Measurements from ENCODE around the gene NPBWR2. TPM values are rescaled to one million over a fixed set of nuclear protein-coding genes. Genes with fewer than 3 reads are reported as not detected.

NPBWR2 gene, protein sequence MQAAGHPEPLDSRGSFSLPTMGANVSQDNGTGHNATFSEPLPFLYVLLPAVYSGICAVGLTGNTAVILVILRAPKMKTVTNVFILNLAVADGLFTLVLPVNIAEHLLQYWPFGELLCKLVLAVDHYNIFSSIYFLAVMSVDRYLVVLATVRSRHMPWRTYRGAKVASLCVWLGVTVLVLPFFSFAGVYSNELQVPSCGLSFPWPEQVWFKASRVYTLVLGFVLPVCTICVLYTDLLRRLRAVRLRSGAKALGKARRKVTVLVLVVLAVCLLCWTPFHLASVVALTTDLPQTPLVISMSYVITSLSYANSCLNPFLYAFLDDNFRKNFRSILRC
- polyA plus RNA-seq (not detected in 3 replicates), polyA minus RNA-seq (not detected in 3 replicates)
- not detected for polyA plus RNA-seq (2011; ENCODE audit: low read depth)
- not detected in 2 replicates for polyA plus RNA-seq (2011; cell fraction: cytosol; rRNA removed)
- polyA plus RNA-seq (2011; cell fraction: nucleus; rRNA removed) = not detected in 2 replicates
- polyA plus RNA-seq (2012; ENCODE audit: low replicate concordance) = not detected in 2 replicates
- polyA minus RNA-seq (2011; cell fraction: cytosol; rRNA and poly(A)+ RNA removed) = not detected
- not detected in 2 replicates for polyA minus RNA-seq (2011; cell fraction: nucleus; rRNA and poly(A)+ RNA removed)

DNA sequence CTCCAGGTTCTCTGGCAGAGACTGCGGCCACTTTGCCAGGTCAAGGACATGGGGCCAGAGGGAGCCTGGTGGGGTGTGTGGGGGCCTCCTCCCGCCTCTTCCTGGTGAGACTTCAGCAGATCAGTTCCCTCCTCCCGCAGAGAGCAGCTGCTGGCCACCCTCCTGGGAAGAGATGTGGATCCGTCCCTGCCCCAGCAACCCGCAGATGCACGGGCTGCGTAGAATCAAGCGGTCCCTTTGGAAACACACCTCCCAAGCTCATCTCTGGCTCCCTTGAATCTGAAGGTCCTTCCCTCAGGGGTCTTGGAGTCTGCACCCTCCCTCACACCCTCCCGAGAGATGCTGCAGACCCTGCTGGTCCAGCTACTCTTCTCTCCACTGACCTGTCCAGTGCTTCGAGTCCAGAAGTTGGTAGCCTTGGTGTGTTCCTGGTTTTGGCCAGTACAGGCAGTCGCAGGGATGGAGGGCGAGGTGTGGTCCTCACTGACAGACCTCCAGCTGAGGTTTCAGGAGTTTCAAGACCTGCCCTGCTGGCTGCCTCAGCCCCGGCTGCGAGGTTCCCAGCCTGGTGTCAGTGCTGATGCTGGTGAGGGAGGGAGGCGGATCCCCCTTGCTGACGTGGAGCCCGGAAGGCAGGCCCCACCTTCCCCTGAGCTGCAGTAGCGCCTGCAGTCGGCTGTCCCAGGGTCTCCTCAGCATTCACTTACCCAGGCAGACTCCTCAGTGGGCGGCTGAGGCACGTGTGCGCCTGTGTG is at the start of gene NPBWR2:
NPBWR2 (minus strand) TSS at position 585 of the 755 bp plus-strand sequence. CDS start 734 bp downstream, outside the sequence.
- H2AFZ ChIP-seq (ENCODE audit: control insufficient read depth, low read length) = no peak within 1 kb of the TSS
- H3K79me2 ChIP-seq (ENCODE audit: control insufficient read depth, insufficient read depth, low read length) = no peaks in the 10 kb centered on the region
- DNase-seq (ENCODE audit: low read depth, low spot score) (no peak), FAIRE-seq (no peak)
- no peak within 1 kb of the TSS for H3K4me3 ChIP-seq (ENCODE audit: control insufficient read depth in 2 of 3, extremely low read depth in 1 of 3, insufficient read depth in 2 of 3, low read depth in 1 of 3, low read length in 3 of 3)
- dilution Hi-C loops (cut with MboI; ENCODE audit: extremely low pct_ligation_motif_present, low sequenced_read_pairs) = no loop called here
- H3K9me3 ChIP-seq (ENCODE audit: control insufficient read depth, low read depth, low read length) = no peaks in the 10 kb centered on the region
- no peaks in the 10 kb centered on the region for H3K36me3 ChIP-seq (ENCODE audit: control insufficient read depth in 2 of 2, extremely low read depth in 1 of 2, insufficient read depth in 2 of 2, low read length in 2 of 2)
- peaks cover 18% of the 10 kb centered on the region for H3K27me3 ChIP-seq (ENCODE audit: control insufficient read depth, extremely low read depth, insufficient read depth, low read length)
- TF ChIP-seq, protein P1, sequence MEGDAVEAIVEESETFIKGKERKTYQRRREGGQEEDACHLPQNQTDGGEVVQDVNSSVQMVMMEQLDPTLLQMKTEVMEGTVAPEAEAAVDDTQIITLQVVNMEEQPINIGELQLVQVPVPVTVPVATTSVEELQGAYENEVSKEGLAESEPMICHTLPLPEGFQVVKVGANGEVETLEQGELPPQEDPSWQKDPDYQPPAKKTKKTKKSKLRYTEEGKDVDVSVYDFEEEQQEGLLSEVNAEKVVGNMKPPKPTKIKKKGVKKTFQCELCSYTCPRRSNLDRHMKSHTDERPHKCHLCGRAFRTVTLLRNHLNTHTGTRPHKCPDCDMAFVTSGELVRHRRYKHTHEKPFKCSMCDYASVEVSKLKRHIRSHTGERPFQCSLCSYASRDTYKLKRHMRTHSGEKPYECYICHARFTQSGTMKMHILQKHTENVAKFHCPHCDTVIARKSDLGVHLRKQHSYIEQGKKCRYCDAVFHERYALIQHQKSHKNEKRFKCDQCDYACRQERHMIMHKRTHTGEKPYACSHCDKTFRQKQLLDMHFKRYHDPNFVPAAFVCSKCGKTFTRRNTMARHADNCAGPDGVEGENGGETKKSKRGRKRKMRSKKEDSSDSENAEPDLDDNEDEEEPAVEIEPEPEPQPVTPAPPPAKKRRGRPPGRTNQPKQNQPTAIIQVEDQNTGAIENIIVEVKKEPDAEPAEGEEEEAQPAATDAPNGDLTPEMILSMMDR (optimal IDR thresholded peaks at IDR 0.05 in 1 of 3, IDR thresholded peaks at IDR 0.05 in 1 of 3, conservative IDR thresholded peaks at IDR 0.05 in 1 of 3; ENCODE audit: extremely low read depth in 1 of 3, insufficient read depth in 2 of 3, low read length in 3 of 3) = no peak
- no peak for TF ChIP-seq EZH2 (IDR thresholded peaks at IDR 0.05; ENCODE audit: low read length)
- H3K27ac ChIP-seq (ENCODE audit: control insufficient read depth, insufficient read depth, low read length) = no peak within 1 kb of the TSS
- no peaks in the 10 kb centered on the region for H3K9me1 ChIP-seq (ENCODE audit: control insufficient read depth, extremely low read depth, insufficient read depth, low read length)
- H3K4me1 ChIP-seq (ENCODE audit: control insufficient read depth, extremely low read depth, insufficient read depth, low read length) = no peaks in the 10 kb centered on the region
- H3K9ac ChIP-seq (ENCODE audit: control insufficient read depth, extremely low read depth, insufficient read depth, low read length) = no peak within 1 kb of the TSS
- no peak within 1 kb of the TSS for H3K4me2 ChIP-seq (ENCODE audit: control insufficient read depth, extremely low read depth, insufficient read depth, low read depth, low read length)
- no peaks in the 10 kb centered on the region for H4K20me1 ChIP-seq (ENCODE audit: control insufficient read depth, extremely low read depth, insufficient read depth, low read length)

DNA sequence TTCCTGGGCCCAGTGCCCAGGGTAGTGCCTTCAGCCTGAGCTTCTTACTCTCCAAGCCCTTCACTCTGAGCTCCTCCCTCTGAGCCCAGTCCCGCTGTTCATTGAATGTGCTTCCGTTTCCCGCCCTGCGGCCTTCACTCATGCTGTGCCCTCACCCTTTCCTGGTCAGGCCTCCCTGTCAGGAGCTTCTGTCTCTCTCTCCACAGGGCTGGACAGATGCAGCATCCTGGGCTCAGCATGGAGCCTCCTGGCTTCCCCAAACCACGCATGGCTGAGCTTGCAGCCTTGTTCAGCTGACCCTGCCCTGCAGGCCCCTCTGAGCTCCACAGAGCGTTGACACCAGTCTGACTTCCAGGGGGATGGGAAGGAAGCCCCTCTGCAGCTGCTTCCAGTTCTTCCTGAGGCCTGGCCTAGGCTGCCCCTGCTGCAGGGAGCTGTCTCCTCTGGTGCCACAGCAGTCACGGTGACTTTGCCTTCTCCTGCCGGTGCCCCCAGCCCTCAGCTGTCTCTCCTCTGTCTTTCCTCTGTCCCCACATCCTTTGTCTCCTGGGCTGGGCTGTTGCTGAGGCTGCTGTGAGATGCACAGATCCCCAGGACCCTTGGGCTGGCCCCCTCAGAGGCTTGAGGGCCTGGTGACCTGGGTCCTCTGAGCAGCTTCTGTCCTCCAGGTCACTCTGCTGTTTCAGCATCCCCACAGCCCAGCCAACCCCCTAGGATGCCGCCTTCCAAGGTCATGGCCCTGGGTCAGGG is 48.9 kb upstream of the NPBWR2 start:
- TF ChIP-seq, protein P1 (optimal IDR thresholded peaks at IDR 0.05 in 1 of 3, IDR thresholded peaks at IDR 0.05 in 1 of 3, conservative IDR thresholded peaks at IDR 0.05 in 1 of 3; ENCODE audit: extremely low read depth in 1 of 3, insufficient read depth in 2 of 3, low read length in 3 of 3) = no peak
- TF ChIP-seq EZH2 (IDR thresholded peaks at IDR 0.05; ENCODE audit: low read length) = no peak
- no peak overlapping the region for H3K9ac ChIP-seq (ENCODE audit: control insufficient read depth, extremely low read depth, insufficient read depth, low read length)
- DNase-seq (ENCODE audit: low read depth, low spot score) (no peak), FAIRE-seq (no peak)
- peaks cover 19% of the 10 kb centered on the region for H3K27me3 ChIP-seq (ENCODE audit: control insufficient read depth, extremely low read depth, insufficient read depth, low read length)
- H3K4me1 ChIP-seq (ENCODE audit: control insufficient read depth, extremely low read depth, insufficient read depth, low read length) = peaks cover 13% of the 10 kb centered on the region
- dilution Hi-C loops (cut with MboI; ENCODE audit: extremely low pct_ligation_motif_present, low sequenced_read_pairs) = no loop called here
- H3K27ac ChIP-seq (ENCODE audit: control insufficient read depth, insufficient read depth, low read length) = no peak overlapping the region
- H3K36me3 ChIP-seq (ENCODE audit: control insufficient read depth in 2 of 2, extremely low read depth in 1 of 2, insufficient read depth in 2 of 2, low read length in 2 of 2) = no peaks in the 10 kb centered on the region
- H3K4me3 ChIP-seq (ENCODE audit: control insufficient read depth in 2 of 3, extremely low read depth in 1 of 3, insufficient read depth in 2 of 3, low read depth in 1 of 3, low read length in 3 of 3) = no peak overlapping the region
- no peaks in the 10 kb centered on the region for H3K9me3 ChIP-seq (ENCODE audit: control insufficient read depth, low read depth, low read length)
- no peak overlapping the region for H3K4me2 ChIP-seq (ENCODE audit: control insufficient read depth, extremely low read depth, insufficient read depth, low read depth, low read length)
- H3K79me2 ChIP-seq (ENCODE audit: control insufficient read depth, insufficient read depth, low read length) = no peaks in the 10 kb centered on the region
- H2AFZ ChIP-seq (ENCODE audit: control insufficient read depth, low read length) = no peak overlapping the region
- no peaks in the 10 kb centered on the region for H3K9me1 ChIP-seq (ENCODE audit: control insufficient read depth, extremely low read depth, insufficient read depth, low read length)
- no peaks in the 10 kb centered on the region for H4K20me1 ChIP-seq (ENCODE audit: control insufficient read depth, extremely low read depth, insufficient read depth, low read length)

Data from keratinocyte (primary cell).